GM18858 (cell line): ENCODE data around the gene ADAMTS4.
"Not testable (repeated sequence)": the region's sequence is repeated elsewhere in the genome, so short reads cannot be mapped to it uniquely, and the experiment has no call there.

Experiments
- ATAC-seq: cut with Tn5 transposase; IDR thresholded peaks from one replicate; pipeline ENCODE4 v1.9.1; 2021; ENCODE audit not compliant: unreplicated experiment

ADAMTS4 gene

GRCh38 chr1:161198897-161199431 lies at the start of gene ADAMTS4:
TSS of gene ADAMTS4 (minus strand) at chr1:161199054. CDS start at chr1:161198627, 427 bp downstream.
- no peak for ATAC-seq

DNA sequence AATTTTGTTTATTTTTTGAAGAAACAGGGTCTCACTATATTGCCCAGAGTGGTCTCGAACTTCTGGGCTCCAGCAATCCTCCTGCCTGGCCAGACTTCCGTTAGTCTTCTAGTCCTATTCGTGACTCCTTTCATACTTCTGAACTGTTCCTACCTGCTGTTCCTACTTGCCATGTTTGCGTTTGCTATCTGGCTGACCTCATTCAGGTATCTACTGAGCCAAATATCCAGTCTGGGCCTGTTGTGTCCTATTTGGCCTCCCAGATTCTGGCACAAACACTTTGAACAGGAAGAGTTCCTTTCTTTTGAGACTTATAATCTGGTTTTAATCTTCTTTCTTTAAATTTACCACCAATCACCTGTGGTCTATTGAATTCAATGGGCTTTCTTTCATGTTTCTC lies 46.0 kb upstream of the ADAMTS4 start:
- ATAC-seq: no peak

- no peak for ATAC-seq
Observed at GRCh38 chr1:161242313-161242712, 43.5 kb upstream of the ADAMTS4 start.

- ATAC-seq: no peak
Observed at GRCh38 chr1:161241682-161242081, 42.8 kb upstream of the ADAMTS4 start.

DNA sequence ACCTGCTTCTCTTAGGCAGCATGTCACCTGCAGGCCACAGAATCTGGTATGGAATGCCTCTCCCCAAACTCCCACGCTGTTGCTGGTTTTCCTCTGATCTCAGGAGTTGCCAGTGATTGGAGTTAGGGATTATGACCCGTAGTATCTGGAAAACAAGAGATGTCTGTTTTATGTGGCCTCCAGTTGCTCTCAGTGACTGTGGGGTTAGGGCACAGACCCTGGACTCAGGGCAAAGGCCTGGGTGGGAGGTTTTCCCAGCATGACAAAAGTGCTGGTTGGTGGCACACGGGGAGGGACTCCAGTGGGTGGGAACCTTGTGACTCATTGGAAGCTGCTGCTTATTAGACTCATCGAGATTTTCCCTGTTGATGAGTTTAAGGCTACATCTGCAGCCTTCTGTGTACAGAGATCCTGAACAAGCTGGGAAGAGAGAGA lies 39.2 kb upstream of the ADAMTS4 start, which contains the start of gene NR1I3:
TSS of gene NR1I3 (minus strand) at position 165 of the 435 bp plus-strand sequence. CDS start 1,638 bp downstream, outside the sequence.
- no peak for ATAC-seq

- no peak for ATAC-seq
Observed at GRCh38 chr1:161235957-161236775, 37.3 kb upstream of the ADAMTS4 start.

DNA sequence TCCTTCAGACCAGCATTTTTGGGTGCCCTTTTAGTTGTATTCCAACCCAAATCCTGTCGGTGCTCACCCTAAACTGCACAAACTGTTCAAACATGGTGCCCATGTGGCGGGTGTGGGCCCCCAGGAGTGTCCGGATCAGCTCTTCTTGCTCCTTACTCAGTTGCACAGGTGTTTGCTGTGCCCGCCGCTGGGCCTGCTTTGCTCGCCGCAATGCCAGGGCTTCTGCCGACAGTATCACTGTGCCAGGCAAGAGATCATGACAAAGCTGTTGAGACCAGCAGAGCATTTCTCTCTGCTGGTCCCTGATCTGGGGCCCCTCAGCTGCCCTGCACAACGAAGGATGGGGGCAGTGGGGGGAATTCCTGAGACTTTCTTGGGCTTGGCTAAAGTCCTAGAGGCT lies 34.2 kb upstream of the ADAMTS4 start:
- no peak for ATAC-seq

GRCh38 chr1:161230762-161231161 lies 31.9 kb upstream of the ADAMTS4 start:
- ATAC-seq: no peak

GRCh38 chr1:161229896-161230295 lies 31.0 kb upstream of the ADAMTS4 start:
- no peak for ATAC-seq

GRCh38 chr1:161228032-161228431 lies 29.2 kb upstream of the ADAMTS4 start:
- ATAC-seq: no peak

GRCh38 chr1:161227196-161227871 lies 28.5 kb upstream of the ADAMTS4 start:
- ATAC-seq: no peak

DNA sequence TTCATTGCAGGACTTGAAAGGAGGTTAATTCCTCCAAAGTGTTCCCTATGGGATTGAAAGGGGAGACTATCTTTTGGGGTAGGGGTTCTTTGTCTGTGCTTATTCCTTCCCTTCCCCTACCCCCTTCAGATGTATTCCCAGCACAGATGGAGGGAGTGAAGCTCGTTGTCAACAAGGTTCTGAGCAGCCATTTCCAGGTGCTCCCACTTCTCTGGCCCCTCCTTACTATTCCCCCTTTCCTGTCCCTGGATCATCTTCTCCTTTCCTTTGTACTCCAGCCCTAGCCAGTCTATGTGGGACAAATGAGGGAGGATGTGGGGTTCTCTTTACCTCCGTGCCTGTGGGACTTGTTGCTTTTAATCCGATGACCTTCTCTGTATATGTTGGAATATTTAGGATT lies 27.9 kb upstream of the ADAMTS4 start:
- ATAC-seq: no peak

- no peak for ATAC-seq
Observed at GRCh38 chr1:161226320-161226711, 27.5 kb upstream of the ADAMTS4 start.

GRCh38 chr1:161225534-161226319 lies 26.9 kb upstream of the ADAMTS4 start, which contains the start of gene TOMM40L:
TSS of gene TOMM40L (plus strand) at chr1:161226060. CDS start at chr1:161226490, 430 bp downstream.
- peak; percentile 89 for ATAC-seq

DNA sequence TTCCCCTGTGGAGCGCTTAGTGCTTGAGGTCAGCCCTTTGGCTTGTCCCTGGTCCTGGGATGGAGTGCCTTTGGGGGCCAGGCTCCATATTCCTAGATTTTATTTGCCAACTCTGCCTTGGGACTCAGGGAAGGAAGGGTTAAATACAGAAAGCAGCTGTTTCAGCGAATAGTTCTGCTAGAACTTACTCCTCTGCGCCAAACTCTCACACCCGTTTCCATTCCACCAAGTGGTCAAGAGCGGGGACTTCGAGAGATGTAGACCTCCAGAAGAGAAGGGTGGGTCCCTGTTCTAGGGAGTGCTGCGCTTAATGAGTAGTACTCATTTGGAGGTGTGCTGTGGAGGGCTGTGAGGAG lies 26.3 kb upstream of the ADAMTS4 start:
- no peak for ATAC-seq

DNA sequence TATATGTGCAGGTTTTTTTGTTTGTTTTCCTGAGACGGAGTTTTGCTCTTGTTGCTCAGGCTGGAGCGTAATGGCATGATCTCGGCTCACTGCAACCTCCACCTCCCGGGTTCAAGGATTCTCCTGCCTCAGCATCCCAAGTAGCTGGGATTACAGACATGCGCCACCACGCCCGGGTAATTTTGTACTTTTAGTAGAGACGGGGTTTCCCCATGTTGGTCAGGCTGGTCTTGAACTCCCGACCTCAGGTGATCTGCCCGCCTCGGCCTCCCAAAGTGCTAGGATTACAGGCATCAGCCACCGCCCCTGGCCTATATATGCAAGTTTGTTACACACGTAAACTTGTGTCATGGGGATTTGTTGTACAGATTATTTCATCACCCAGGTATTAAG lies 25.8 kb upstream of the ADAMTS4 start:
- ATAC-seq: not testable (repeated sequence)

DNA sequence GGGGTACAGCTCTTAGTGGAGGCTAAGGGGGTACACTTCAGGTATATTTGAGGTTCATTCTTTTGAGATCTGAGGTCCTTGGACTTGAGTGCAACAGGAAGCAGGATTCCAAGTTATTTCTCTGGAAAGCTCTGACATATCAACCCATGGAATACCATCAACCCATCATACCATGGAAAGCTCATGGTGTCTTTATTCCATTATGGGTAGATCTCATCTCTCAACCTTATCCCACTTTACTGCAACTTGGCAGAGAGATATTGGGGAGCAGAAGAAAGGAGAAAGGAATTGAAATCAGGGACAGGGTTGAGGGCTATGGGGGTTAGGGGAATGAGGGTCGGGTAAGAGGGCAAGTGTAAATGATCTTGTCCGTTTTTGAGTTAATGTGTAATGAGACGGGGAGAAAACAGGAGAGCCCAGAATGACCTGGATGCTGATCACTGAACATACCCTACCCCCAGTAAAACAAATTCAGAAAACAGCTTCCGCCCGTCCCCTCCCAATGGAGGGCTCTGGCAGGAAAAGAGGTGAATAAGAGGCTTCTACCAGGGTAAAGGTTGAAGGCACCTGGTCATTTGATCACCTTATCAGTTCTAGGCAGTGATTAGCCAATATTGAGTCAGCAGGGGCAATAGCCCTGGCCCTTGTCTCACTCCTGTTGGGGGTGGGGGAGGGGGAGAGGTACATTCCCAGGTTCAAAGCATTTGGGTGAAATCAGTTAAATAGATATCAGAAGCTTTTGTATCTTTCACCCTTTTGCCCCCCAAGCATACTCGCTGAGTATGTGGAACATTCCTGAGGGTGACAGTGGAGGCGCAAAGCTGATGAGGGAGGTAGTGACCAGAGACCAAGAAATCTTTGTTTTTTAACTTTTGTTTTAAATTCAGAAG lies 25.2 kb upstream of the ADAMTS4 start:
- no peak for ATAC-seq

- no peak for ATAC-seq
Observed at GRCh38 chr1:161222175-161223019, 23.5 kb upstream of the ADAMTS4 start.

DNA sequence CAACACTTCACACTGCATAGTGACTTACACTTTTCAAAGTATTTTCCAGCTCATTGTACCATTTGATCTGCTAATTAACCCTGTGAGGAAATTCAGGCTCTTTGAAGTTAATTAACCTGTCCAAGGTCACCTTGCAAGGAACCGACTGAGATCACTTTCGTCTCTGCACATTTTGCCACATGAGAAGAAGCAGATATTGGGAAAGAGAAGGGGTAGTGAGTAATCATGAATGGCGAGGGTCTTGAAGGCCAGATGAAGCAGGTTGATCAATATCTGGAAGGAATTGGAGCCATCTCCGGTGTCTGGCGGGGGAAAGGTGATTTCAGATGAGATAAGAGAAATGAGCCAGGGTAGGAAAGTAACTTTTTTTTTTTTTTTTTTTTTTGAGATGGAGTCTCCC lies 21.1 kb upstream of the ADAMTS4 start:
- no peak for ATAC-seq
